Pancreas (tissue), 10 donors: ENCODE measurements around the gene CYP27B1. TPM values are rescaled to one million over a fixed set of nuclear protein-coding genes. Genes with fewer than 3 reads are reported as not detected.

Experiments used
- ATAC-seq, 4 donors: fragments of 200-7000 bp; cut with Tn5 transposase; one replicate each; pipeline versions ENCODE4 v1.8.0 to v1.9.1; 2020; ENCODE audit warnings: mild to moderate bottlenecking in 4 of 4, moderate library complexity in 4 of 4
- DNase-seq, 6 donors: peaks; one replicate each; pipeline ENCODE4 v3.0.0-alpha.2; 2020
- FAIRE-seq: peaks from 2 replicates; lab custom pipeline; 2012; peaks lifted over from hg19 to GRCh38; lab: Jason Lieb, UNC
- H3K27ac ChIP-seq, 4 donors: fragments of 200-600 bp; sonication (generic); 1 replicate in 3 of 4; 2 replicates in 1 of 4; pipeline versions ENCODE4 v1.5.0 to v1.8.0; 2020
- H3K27me3 ChIP-seq, 4 donors: fragments of 200-600 bp; one replicate each; pipeline ENCODE4 v1.8.0; 2021
- H3K36me3 ChIP-seq, 3 donors: fragments of 200-600 bp; sonication (generic) in 1 of 3; one replicate each; pipeline versions ENCODE4 v1.5.0 to v1.8.0; 2020 to 2021
- H3K4me1 ChIP-seq, 3 donors: fragments of 200-600 bp; one replicate each; pipeline ENCODE4 v1.8.0; 2021
- H3K4me3 ChIP-seq, 4 donors: fragments of 200-600 bp; sonication (generic) in 2 of 4; one replicate each; pipeline versions ENCODE4 v1.5.0 to v1.8.0; 2020 to 2021
- H3K9me3 ChIP-seq, 4 donors: fragments of 200-600 bp; one replicate each; pipeline ENCODE4 v1.8.0; 2021
- WGBS, 2 donors: extraction: QIAGEN DNeasy Blood & Tissue Kit; methylation state at CpG; one replicate each; pipeline ENCODE4 v1.1.7; 2013; 5-methylcytosine and 5-hydroxymethylcytosine counted together
- intact Hi-C, 3 donors: fragments of 100-400 bp; cut with DNase I; formaldehyde crosslinking; loops; one replicate each; pipeline versions ENCODE4 v1.11.1 to v1.14.2; 2022
- polyA plus RNA-seq, 2 donors: library from polyadenylated mRNA; stranded (reverse); fragments of 200-250 nt; gene quantifications; one replicate each; pipeline ENCODE4 v1.2.3, GENCODE V29; 2013
- total RNA-seq, 6 donors: library from RNA; stranded (reverse); fragmentation: NEBNext Ultra II Directional in 4 of 6; extraction: Animal tissue kit (Norgen Biotek cat#: 25700) in 4 of 6; gene quantifications; one replicate each; pipeline versions ENCODE4 v1.2.1 to v1.2.4, GENCODE V29; 2021 to 2023
- TF ChIP-seq, protein P1 (sequence below), 4 donors: fragments of 200-600 bp; sonication (generic) in 3 of 4; IDR thresholded peaks; one replicate each; pipeline versions ENCODE4 v1.5.0 to v1.8.0; 2021; ENCODE audit warnings: antibody characterized with exemption in 4 of 4
- donor health status: healthy with polysubstance abuse.
- donor health status: DM: no; HTN: no; CAD: no; lungs with moderate emphysema.
- donor health status: DM: no; HTN: no; CAD: no.
- donor health status: control.
- donor health status: control.
- donor health status: Bipolar disorder and iron deficiency.
- donor health status: DM: yes; HTN: yes; CAD: no.
- donor health status: DM: no; HTN: no; CAD: no.
- donor health status: DM: no; HTN: no; CAD: no.
- donor health status: DM: yes; HTN: yes; CAD: no.

CYP27B1 gene
- total and polyA plus RNA-seq, 8 donors, result 1.6 to 5.8 (median 3.5) TPM

DNA sequence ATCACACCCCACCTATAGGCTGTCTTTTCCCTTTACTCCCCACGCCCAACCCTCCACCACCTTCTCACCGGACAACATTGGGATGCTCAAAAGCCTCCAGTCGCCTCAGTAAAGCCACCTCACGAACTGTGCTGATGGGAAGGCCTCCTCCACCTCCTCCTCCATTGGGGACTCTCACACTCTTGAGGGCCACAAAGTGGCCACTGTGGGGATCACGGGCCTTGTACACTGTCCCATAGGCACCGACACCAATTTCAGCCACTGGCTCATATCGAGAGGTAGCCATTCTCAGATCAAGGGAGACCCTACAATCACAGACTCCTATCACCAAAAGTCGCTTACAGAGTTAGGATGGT lies 15.5 kb downstream of the CYP27B1 start:
- Histone ChIP-seq H3K36me3 (peaks cover 0 to 25% (median 14%) of the 10 kb centered on the region in 3 donors), H3K9me3 (no peaks in the 10 kb centered on the region), H3K27ac (peak overlapping the region in 3 of 4 donors; percentile 74 to 89 (median 78)), H3K4me3 (peak overlapping the region; percentile 31 to 77 (median 74)), H3K27me3 (no peaks in the 10 kb centered on the region), H3K4me1 (peaks cover 0 to 13% (median 12%) of the 10 kb centered on the region in 3 donors)
- no peak for FAIRE-seq
- WGBS, 2 donors, result 10 to 15% methylated on average over 8 of the region's 8 CpGs
- TF ChIP-seq, protein P1, sequence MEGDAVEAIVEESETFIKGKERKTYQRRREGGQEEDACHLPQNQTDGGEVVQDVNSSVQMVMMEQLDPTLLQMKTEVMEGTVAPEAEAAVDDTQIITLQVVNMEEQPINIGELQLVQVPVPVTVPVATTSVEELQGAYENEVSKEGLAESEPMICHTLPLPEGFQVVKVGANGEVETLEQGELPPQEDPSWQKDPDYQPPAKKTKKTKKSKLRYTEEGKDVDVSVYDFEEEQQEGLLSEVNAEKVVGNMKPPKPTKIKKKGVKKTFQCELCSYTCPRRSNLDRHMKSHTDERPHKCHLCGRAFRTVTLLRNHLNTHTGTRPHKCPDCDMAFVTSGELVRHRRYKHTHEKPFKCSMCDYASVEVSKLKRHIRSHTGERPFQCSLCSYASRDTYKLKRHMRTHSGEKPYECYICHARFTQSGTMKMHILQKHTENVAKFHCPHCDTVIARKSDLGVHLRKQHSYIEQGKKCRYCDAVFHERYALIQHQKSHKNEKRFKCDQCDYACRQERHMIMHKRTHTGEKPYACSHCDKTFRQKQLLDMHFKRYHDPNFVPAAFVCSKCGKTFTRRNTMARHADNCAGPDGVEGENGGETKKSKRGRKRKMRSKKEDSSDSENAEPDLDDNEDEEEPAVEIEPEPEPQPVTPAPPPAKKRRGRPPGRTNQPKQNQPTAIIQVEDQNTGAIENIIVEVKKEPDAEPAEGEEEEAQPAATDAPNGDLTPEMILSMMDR (IDR thresholded peaks at IDR 0.05), result no peak
- no peak for ATAC-seq
- DNase-seq, result peak in 1 of 6 donors; percentile 36
- intact Hi-C loops, result no loop called here

GRCh38 chr12:57750561-57751431 lies 16.1 kb downstream of the CYP27B1 start:
- Histone ChIP-seq H3K27me3 (no peaks in the 10 kb centered on the region), H3K9me3 (no peaks in the 10 kb centered on the region), H3K36me3 (peaks cover 0 to 25% (median 14%) of the 10 kb centered on the region in 3 donors), H3K4me1 (peaks cover 0 to 14% (median 9%) of the 10 kb centered on the region in 3 donors), H3K4me3 (peak overlapping the region in 3 of 4 donors; percentile 73 to 77 (median 74)), H3K27ac (peak overlapping the region in 2 of 4 donors; percentile 74 to 89)
- ATAC-seq (no peak), DNase-seq (no peak), FAIRE-seq (no peak)
- 83% methylated on average over 15 of the region's 15 CpGs for WGBS, 2 donors
- intact Hi-C loops, result no loop called here
- TF ChIP-seq, protein P1 (IDR thresholded peaks at IDR 0.05), result no peak

DNA sequence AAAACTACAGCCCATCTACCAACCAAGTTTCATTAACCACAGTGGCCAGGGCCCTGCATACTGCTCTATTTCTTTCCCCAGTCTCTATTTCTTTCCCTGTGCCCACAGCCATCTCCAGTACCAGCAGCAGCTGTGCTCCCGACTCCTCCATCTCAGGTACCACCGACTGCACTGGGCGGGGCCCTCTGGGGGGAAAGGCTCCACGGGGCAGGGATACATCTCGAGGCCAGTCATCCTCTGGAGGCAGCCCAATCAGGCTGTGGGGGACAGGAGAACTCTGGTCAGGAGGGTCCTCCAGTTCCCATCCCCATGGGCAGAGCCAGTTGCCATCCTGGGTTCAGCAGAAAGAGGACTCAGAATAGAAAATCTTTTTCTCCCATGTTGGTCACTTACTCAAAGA lies 17.8 kb downstream of the CYP27B1 start:
- DNase-seq (no peak), ATAC-seq (no peak), FAIRE-seq (no peak)
- intact Hi-C loops, result no loop called here
- WGBS, 2 donors, result 89 to 92% methylated on average over 5 of the region's 5 CpGs
- H3K27ac ChIP-seq, result no peak overlapping the region
- TF ChIP-seq, protein P1 (IDR thresholded peaks at IDR 0.05), result no peak
- no peak overlapping the region for H3K4me3 ChIP-seq
- no peaks in the 10 kb centered on the region for H3K27me3 ChIP-seq
- H3K4me1 ChIP-seq, result peaks cover 0 to 18% (median 9%) of the 10 kb centered on the region in 3 donors
- H3K36me3 ChIP-seq, result peaks cover 0 to 25% (median 14%) of the 10 kb centered on the region in 3 donors
- no peaks in the 10 kb centered on the region for H3K9me3 ChIP-seq

DNA sequence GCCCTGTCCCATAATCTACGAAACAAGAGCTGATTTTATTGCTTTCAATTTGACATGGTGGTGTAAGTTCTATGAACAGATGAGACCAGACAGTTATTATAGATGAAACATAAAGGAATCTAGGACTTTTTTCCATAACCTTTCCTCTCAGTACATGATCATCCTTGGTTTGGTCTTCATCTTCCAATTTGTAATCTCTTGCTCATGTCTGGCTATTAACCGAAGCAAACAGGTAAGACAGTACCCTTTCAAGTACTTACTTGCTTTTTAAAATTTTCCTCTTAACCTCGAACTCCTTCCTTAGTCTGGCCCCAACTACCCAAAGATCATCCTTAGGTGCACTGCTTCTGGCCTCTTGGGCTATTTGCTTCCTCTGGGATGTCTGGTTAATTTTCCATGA lies 20.9 kb downstream of the CYP27B1 start:
- Histone ChIP-seq H3K4me1 (peaks cover 0 to 10% (median 0%) of the 10 kb centered on the region in 3 donors), H3K27me3 (no peaks in the 10 kb centered on the region), H3K4me3 (peak overlapping the region in 1 of 4 donors; percentile 65), H3K9me3 (no peaks in the 10 kb centered on the region), H3K36me3 (peaks cover 0 to 25% (median 14%) of the 10 kb centered on the region in 3 donors), H3K27ac (no peak overlapping the region)
- FAIRE-seq (no peak), ATAC-seq (no peak), DNase-seq (no peak)
- 73 to 87% methylated on average over 3 of the region's 3 CpGs for WGBS, 2 donors
- TF ChIP-seq, protein P1 (IDR thresholded peaks at IDR 0.05), result no peak
- intact Hi-C loops, result no loop called here
